Measurements from ENCODE around the gene TMEM114.

- no peak for TF ChIP-seq CBX3 (IDR thresholded peaks at IDR 0.05; ENCODE audit: low read depth)
- no peak for TF ChIP-seq EZH2 (IDR thresholded peaks at IDR 0.05)
- TF ChIP-seq, protein P1, sequence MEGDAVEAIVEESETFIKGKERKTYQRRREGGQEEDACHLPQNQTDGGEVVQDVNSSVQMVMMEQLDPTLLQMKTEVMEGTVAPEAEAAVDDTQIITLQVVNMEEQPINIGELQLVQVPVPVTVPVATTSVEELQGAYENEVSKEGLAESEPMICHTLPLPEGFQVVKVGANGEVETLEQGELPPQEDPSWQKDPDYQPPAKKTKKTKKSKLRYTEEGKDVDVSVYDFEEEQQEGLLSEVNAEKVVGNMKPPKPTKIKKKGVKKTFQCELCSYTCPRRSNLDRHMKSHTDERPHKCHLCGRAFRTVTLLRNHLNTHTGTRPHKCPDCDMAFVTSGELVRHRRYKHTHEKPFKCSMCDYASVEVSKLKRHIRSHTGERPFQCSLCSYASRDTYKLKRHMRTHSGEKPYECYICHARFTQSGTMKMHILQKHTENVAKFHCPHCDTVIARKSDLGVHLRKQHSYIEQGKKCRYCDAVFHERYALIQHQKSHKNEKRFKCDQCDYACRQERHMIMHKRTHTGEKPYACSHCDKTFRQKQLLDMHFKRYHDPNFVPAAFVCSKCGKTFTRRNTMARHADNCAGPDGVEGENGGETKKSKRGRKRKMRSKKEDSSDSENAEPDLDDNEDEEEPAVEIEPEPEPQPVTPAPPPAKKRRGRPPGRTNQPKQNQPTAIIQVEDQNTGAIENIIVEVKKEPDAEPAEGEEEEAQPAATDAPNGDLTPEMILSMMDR (IDR thresholded peaks at IDR 0.05 in 2 of 3, conservative IDR thresholded peaks at IDR 0.05 in 1 of 3; ENCODE audit: borderline replicate concordance in 1 of 3, insufficient read depth in 1 of 3, low read depth in 2 of 3, low read length in 2 of 3), result no peak
- no peak for TF ChIP-seq EZH2phosphoT487 (IDR thresholded peaks at IDR 0.05; ENCODE audit: borderline replicate concordance)
- TF ChIP-seq ELF1 (IDR thresholded peaks at IDR 0.05; ENCODE audit: borderline replicate concordance, low read depth), result no peak
- no peak for TF ChIP-seq POLR2AphosphoS5 (IDR thresholded peaks at IDR 0.05; ENCODE audit: low read depth, low read length)
- TF ChIP-seq REST (IDR thresholded peaks at IDR 0.05; ENCODE audit: low read depth), result no peak
- no peak for TF ChIP-seq POLR2A (IDR thresholded peaks at IDR 0.05; ENCODE audit: borderline replicate concordance, extremely low read depth, insufficient read depth, insufficient read length)
Observed at GRCh38 chr16:8588682-8589056, 1.6 kb downstream of the TMEM114 start.

All from HCT116 (cell line).